GM12892 (cell line): ENCODE results near the gene APBA2.

Experiments used
- POLR2A ChIP-seq: IDR thresholded peaks from 2 replicates; pipeline ENCODE4 v1.6.1; 2011; ENCODE audit warnings: low read depth, low read length, control low read depth
- POLR2AphosphoS5 ChIP-seq: IDR thresholded peaks from 2 replicates; pipeline ENCODE4 v1.6.1; 2011; ENCODE audit warnings: low read depth, low read length, control low read depth

DNA sequence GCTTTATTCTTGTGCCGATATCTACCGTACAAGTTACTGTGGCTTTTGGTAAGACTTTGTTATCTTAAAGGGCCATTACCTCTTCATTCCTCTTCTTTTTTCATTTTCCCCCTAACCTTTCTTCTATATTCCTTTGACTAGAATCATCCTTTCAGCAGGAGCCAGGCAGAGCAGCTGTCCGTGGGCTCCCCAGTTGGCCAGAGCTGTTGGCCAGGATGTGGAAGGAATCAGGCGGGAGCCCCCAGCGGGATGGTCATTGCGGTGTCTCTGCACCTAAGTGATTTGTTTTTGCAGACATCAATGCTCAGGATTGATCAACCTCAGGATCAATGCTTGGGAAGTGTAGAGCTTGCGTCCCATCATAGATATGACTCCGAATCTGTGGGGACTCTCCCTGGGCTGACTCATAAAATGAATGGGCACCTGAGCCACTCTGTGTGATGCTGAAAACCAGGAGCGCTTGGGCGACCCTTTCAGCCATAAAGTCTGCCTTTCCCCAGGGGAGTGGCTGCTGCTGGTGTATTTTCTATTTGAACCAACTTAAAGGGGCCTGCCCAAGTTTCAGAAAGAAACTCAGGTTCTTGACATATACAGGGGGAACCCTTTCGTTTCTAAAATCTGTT, 21.7 kb downstream of the APBA2 start:
- TF ChIP-seq POLR2AphosphoS5 (no peak), POLR2A (no peak)
